A673 (cell line): Measurements from ENCODE around the gene BAG5. TPM values are rescaled to one million over a fixed set of nuclear protein-coding genes. Genes with fewer than 3 reads are reported as not detected.

Source experiments
- BruUV-seq: library from RNA; stranded (reverse); fragments of 400-500 nt; replicated peaks from 2 replicates; lab custom pipeline; 2021; lab: Mats Ljungman, UMichigan
- CTCF ChIA-PET: fragments of 300-600 bp; sonication (Branson Sonifier 250); formaldehyde crosslinking; loops from one replicate; lab custom pipeline; 2022; ENCODE audit warnings: antibody characterized with exemption; lab: Charles Lee
- POLR2A ChIA-PET: fragments of 300-600 bp; sonication (Branson Sonifier 250); formaldehyde crosslinking; loops from one replicate; lab custom pipeline; 2022; ENCODE audit warnings: antibody characterized with exemption; ENCODE audit not compliant: low non-redundant PET; lab: Charles Lee
- DNase-seq: peaks from one replicate; pipeline ENCODE4 v3.0.0-alpha.2; 2015; ENCODE audit warnings: low spot score
- H3K27ac ChIP-seq: fragments of 200-600 bp; sonication (generic); 2 replicates; pipeline ENCODE4 v1.5.1; 2016; ENCODE audit warnings: mixed run types, low read depth, mild to moderate bottlenecking, mixed read lengths, antibody characterized with exemption, low read length; ENCODE audit not compliant: poor library complexity, severe bottlenecking
- H3K27me3 ChIP-seq: fragments of 200-600 bp; sonication (generic); replicated peaks from 2 replicates; pipeline ENCODE4 v1.6.1; 2017; ENCODE audit warnings: mixed run types, low read depth, mild to moderate bottlenecking, mixed read lengths, antibody characterized with exemption, low read length; ENCODE audit not compliant: insufficient read depth, poor library complexity
- H3K36me3 ChIP-seq: fragments of 200-600 bp; sonication (generic); 2 replicates; pipeline ENCODE4 v1.6.1; 2016; ENCODE audit warnings: mixed run types, mild to moderate bottlenecking, mixed read lengths, antibody characterized with exemption, low read length; ENCODE audit not compliant: insufficient read depth, poor library complexity, severe bottlenecking
- H3K4me1 ChIP-seq: fragments of 200-600 bp; sonication (generic); 2 replicates; pipeline ENCODE4 v1.6.1; 2017; ENCODE audit warnings: mixed run types, mild to moderate bottlenecking, mixed read lengths, antibody characterized with exemption, low read length; ENCODE audit not compliant: insufficient read depth, poor library complexity, severe bottlenecking
- H3K4me3 ChIP-seq: fragments of 200-600 bp; sonication (generic); 2 replicates; pipeline ENCODE4 v1.5.1; 2016; ENCODE audit warnings: low read depth, mixed run types, mild to moderate bottlenecking, mixed read lengths, low read length; ENCODE audit not compliant: poor library complexity, severe bottlenecking
- H3K9me3 ChIP-seq: fragments of 200-600 bp; sonication (generic); 2 replicates; pipeline ENCODE4 v1.6.1; 2016; ENCODE audit warnings: mixed run types, low read depth, mild to moderate bottlenecking, mixed read lengths, antibody characterized with exemption, low read length; ENCODE audit not compliant: poor library complexity, severe bottlenecking
- EZH2 ChIP-seq: fragments of 200-600 bp; sonication (generic); IDR thresholded peaks from 2 replicates; pipeline ENCODE4 v1.6.1; 2017; ENCODE audit warnings: borderline replicate concordance, low read depth, mild to moderate bottlenecking, mixed read lengths, antibody characterized with exemption, low read length; ENCODE audit not compliant: poor library complexity, severe bottlenecking
- intact Hi-C: fragments of 100-400 bp; cut with micrococcal nuclease; formaldehyde crosslinking; loops from one replicate; pipeline ENCODE4 v1.10.0; 2022; ENCODE audit not compliant: unreplicated experiment
- total RNA-seq: library from RNA; stranded (reverse); gene quantifications from 2 replicates; pipeline ENCODE4 v1.2.3, GENCODE V29; 2021
- TF ChIP-seq, protein P1 (sequence below): fragments of 300-800, 200-600 bp; sonication (generic); conservative IDR thresholded peaks from 2 replicates; pipeline ENCODE4 v1.5.1; 2017; ENCODE audit warnings: low read depth, mild to moderate bottlenecking, antibody characterized with exemption, low read length, moderate library complexity, mixed read lengths

Gene BAG5
- total RNA-seq, 1 experiment from 2014 or later = 39.8 TPM

DNA sequence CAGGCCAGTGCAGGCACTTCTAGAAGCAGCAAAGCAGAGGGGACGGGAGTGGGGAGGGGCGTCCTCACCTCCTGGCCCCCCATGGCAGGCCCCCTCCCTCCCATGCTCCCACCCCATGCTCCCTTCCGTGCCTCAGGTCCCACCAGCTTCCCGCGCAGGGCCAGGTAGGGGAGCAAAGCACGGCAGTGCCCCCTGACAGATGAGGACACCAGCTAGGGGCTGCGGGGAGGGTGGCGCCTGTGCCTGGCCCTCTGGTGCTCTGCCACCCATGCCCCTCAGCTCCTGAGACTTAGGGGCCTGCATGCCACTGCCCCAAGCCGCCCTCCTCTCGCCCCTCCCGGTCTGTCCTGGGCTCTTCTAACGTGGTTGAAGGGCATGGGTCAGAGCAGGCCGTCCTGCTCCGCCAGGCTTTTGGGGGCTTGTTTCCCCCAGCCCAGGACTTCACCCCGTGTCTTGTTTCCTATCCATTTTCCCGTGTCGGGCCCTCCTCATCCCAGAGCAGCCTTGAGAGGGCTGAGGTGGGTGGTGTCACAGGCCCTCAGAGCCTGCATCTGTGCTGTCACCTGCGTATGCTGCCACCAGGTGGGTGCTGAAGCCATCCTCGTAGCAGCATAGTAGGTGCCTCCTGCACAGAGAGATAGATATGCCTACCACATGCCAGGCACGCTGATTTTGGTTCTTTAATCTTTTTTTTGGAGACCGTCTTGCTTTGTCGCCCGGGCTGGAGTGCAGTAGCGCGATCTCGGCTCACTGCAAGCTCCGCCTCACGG is 23.2 kb downstream of the BAG5 start:
- BruUV-seq = no TSS peak
- H3K4me1 ChIP-seq = peaks cover 30% of the 10 kb centered on the region
- DNase-seq = no peak
- H3K27ac ChIP-seq = no peak overlapping the region
- TF ChIP-seq EZH2 = no peak
- TF ChIP-seq, protein P1, sequence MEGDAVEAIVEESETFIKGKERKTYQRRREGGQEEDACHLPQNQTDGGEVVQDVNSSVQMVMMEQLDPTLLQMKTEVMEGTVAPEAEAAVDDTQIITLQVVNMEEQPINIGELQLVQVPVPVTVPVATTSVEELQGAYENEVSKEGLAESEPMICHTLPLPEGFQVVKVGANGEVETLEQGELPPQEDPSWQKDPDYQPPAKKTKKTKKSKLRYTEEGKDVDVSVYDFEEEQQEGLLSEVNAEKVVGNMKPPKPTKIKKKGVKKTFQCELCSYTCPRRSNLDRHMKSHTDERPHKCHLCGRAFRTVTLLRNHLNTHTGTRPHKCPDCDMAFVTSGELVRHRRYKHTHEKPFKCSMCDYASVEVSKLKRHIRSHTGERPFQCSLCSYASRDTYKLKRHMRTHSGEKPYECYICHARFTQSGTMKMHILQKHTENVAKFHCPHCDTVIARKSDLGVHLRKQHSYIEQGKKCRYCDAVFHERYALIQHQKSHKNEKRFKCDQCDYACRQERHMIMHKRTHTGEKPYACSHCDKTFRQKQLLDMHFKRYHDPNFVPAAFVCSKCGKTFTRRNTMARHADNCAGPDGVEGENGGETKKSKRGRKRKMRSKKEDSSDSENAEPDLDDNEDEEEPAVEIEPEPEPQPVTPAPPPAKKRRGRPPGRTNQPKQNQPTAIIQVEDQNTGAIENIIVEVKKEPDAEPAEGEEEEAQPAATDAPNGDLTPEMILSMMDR = no peak
- H3K36me3 ChIP-seq = no peaks in the 10 kb centered on the region
- ChIA-PET POLR2A (no interaction called here), CTCF (interaction anchor here (0.6 kb wide), 2 partner anchors 11 to 1261 kb away, joined by 3 to 4 read pairs; partner anchors contain the start of gene TRMT61A)
- intact Hi-C loops = no loop called here
- H3K4me3 ChIP-seq = no peak overlapping the region
- H3K9me3 ChIP-seq = no peaks in the 10 kb centered on the region
- H3K27me3 ChIP-seq = no peaks in the 10 kb centered on the region

- Histone ChIP-seq H3K27me3 (no peaks in the 10 kb centered on the region), H3K27ac (no peak overlapping the region), H3K4me1 (peaks cover 23% of the 10 kb centered on the region), H3K9me3 (no peaks in the 10 kb centered on the region), H3K36me3 (peaks cover 5% of the 10 kb centered on the region), H3K4me3 (no peak overlapping the region)
- no peak for TF ChIP-seq EZH2
- TF ChIP-seq, protein P1 = no peak
- no peak for DNase-seq
- ChIA-PET CTCF (interaction anchor here (0.6 kb wide), 1 partner anchor 10 kb away, joined by 4 read pairs; the partner anchor contains the start of gene TRMT61A), POLR2A (no interaction called here)
- intact Hi-C loops = no loop called here
- no TSS peak for BruUV-seq
Observed at GRCh38 chr14:103538291-103539055, 24.0 kb downstream of the BAG5 start.

DNA sequence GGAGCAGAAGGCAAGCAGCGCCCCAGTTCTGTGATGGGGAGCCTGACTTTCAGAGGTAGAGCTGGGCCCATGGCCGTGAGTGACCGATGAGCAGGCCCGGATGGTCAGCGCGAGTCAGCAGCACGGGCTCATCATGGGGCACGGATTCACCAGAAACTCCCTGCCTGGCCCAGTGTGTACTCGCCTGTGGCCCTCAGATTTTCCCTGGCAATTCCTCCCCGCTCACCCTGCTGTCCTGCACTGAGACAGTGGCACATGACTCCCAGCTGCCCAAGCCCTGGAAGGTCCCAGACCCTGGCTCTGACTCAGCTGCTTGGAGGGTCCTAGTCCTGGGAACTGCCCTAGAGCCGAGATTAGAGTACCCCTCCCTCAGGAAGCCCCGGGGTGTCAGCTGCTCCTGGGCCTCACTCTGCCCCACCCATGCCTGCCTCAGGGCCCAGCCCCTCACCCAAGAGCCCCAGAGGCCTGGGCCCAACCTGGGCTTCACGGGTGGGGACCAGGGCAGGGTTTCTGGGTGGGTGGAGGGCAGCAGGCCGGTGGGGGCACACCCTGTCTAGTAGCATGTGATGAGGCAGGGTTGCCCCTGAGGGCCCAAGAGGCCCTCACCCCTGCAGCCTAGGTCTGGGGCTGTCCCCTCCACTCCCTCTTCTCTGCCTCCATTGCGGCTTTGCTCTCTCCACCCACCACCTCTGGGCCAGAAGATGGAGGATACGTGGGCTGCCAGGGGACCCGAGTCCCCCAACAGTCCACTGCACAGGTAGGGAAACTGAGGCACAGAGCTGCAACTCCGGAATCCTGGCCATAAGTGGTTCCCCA is 25.1 kb downstream of the BAG5 start:
- no peak overlapping the region for H3K27ac ChIP-seq

More for the DNA sequence above, 25.1 kb downstream of the BAG5 start:
- CTCF ChIA-PET = no interaction called here
- intact Hi-C loops = no loop called here
- Histone ChIP-seq H3K9me3 (no peaks in the 10 kb centered on the region), H3K4me3 (no peak overlapping the region), H3K27me3 (no peaks in the 10 kb centered on the region), H3K36me3 (peaks cover 5% of the 10 kb centered on the region), H3K4me1 (peaks cover 12% of the 10 kb centered on the region)
- POLR2A ChIA-PET = no interaction called here
- TF ChIP-seq EZH2 = no peak
- TF ChIP-seq, protein P1 = no peak
- no peak for DNase-seq
- no TSS peak for BruUV-seq
